Adrenal gland (tissue), 5 donors: ENCODE results near the gene RPS6KA2.

Source experiments
- CTCF ChIP-seq, 6 experiments: fragments of 450-650 bp in 4 of 6; fragments of 200-600 bp in 2 of 6; sonication (generic) in 1 of 6; IDR thresholded peaks; 1 replicate in 5 of 6; 2 replicates in 1 of 6; pipeline versions ENCODE4 v1.5.1 to v1.8.0; 2016 to 2021; ENCODE audit warnings: antibody characterized with exemption in 6 of 6, mild to moderate bottlenecking in 2 of 6, moderate library complexity in 1 of 6
- POLR2A ChIP-seq, 2 donors: fragments of 450-650 bp; IDR thresholded peaks; one replicate each; pipeline ENCODE4 v1.6.1; 2017; ENCODE audit warnings: antibody characterized with exemption in 2 of 2, mild to moderate bottlenecking in 2 of 2, moderate library complexity in 1 of 2
- donor health status: DM: no; HTN: no; CAD: no.

- TF ChIP-seq CTCF (IDR thresholded peaks at IDR 0.05) (no peak), POLR2A (IDR thresholded peaks at IDR 0.05) (no peak)
Measured at GRCh38 chr6:166509193-166509592, 117.9 kb downstream of the RPS6KA2 start.
